DMS153 treated with DMSO at 0.1 percent for 48 hours (cell line): Measurements from ENCODE around the gene SLC47A2.
A peak's percentile ranks its signal among the peaks of the same experiment; 100 is the strongest.
"Not testable (repeated sequence)": the region's sequence is repeated elsewhere in the genome, so short reads cannot be mapped to it uniquely, and the experiment has no call there.

ENCODE experiments used
- DNase-seq: peaks from one replicate; lab custom pipeline; 2025; ENCODE audit not compliant: unreplicated experiment; lab: John Stamatoyannopoulos, UW

Gene SLC47A2

DNA sequence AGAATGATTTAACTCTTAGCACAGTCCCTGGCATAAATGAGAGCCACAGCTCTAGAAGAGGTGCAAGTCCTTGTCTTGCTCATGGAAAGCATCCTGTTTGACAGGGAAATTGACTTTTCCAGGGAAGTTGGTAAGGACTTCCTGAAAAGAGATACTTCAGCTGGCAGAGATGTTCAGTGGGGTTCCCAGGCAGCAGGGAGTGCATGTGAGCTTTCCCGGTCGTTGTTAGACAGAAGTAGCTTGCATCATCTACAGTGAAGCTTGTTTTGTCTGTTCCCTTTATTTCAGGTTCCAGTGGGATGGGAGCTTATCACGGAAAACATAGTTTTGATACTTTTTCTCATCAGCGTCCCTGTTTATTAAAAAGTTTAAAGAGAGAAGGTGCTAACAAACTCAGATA is 45.0 kb downstream of the SLC47A2 start:
- DNase-seq = no peak

DNA sequence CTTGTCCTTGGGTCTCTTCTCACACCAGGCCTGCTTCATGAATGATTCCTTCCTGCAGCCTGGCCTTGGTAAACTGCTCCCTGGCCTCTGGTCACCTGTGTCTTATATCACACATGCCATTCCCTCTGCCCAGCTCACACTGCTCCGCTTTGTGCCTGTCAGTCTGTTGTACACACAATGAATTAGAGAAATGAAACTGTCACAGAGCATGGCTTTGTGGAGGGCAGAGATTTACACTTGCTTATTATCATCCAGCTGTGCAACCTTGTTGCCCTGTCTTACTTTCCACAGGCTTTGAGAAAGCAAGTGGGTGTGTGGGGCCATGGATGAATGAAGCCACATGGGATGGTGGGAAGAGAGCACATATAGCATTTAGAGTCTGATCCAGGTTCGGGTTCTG is 45.5 kb downstream of the SLC47A2 start:
- no peak for DNase-seq

DNA sequence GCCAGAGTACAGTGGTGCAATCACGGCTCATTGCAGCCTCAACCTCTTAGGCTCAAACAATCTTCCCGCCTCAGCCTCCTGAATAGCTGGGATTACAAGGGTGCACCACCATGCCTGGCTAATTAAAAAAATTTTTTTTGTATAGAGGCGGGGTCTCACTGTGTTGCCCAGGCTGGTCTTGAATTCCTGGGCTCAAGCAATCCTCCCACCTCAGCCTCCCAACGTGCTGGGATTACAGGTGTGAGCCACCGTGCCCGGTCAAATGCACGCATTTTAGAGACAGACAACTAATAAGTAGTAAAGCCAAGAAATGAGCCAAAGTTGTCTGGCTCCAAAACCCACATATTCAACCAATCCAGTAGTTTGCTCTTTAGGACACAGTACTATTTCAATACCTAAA is 46.7 kb downstream of the SLC47A2 start:
- DNase-seq = not testable (repeated sequence)

DNA sequence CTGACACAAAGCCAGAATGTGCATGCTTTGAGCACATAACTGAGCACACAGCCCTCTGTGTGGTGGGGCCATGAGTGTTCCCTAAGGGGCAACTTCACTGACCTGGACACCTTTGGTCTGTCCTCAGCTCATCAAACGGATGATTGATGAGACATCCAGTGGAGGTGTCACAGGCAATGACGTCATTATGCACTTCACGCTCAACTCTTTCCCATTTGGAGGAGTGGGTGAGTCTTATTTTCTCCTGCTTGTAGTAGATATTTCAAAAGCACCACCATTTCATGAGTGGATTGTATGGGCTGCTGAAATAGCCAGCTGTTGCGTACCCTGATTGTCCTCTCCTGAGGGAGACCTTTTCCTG is 51.6 kb downstream of the SLC47A2 start:
- DNase-seq = no peak

DNA sequence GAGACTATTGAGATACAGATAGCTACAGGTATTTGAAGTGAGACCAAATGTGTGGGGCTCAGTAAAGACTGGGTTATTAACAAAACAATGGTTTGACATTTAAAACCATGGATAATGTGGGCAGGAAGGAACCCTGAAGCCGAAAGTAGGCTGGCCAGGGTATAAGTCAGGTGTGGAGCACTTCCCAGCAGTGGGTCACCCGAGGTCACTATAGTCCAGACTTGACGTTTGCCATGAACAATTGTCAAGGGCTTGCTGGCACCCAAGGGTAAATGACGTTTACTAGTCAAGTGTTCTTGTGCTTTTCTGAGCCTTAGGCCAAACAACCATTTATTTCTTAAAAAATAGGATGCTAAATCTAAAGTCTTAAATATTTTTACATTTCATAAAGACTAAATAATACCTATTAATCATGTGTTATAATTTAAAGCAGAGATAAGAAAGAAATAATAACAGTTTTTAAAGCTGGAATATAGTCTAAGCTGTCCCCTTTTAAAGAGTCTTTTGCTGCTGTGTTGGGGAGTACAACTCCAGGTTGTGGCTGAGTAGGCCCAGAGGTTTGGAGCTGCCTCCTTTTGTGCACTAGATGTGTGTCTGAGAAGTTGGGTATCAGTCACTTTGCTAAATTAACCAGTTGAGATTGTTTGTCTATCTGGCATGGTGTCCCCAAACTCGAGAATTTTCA is 52.1 kb downstream of the SLC47A2 start:
- DNase-seq = no peak

- no peak for DNase-seq
Measured at GRCh38 chr17:19663097-19663496, 53.3 kb downstream of the SLC47A2 start.

- DNase-seq = no peak
Measured at GRCh38 chr17:19661121-19661520, 55.3 kb downstream of the SLC47A2 start.

GRCh38 chr17:19660219-19660870 is 56.0 kb downstream of the SLC47A2 start:
- no peak for DNase-seq

DNA sequence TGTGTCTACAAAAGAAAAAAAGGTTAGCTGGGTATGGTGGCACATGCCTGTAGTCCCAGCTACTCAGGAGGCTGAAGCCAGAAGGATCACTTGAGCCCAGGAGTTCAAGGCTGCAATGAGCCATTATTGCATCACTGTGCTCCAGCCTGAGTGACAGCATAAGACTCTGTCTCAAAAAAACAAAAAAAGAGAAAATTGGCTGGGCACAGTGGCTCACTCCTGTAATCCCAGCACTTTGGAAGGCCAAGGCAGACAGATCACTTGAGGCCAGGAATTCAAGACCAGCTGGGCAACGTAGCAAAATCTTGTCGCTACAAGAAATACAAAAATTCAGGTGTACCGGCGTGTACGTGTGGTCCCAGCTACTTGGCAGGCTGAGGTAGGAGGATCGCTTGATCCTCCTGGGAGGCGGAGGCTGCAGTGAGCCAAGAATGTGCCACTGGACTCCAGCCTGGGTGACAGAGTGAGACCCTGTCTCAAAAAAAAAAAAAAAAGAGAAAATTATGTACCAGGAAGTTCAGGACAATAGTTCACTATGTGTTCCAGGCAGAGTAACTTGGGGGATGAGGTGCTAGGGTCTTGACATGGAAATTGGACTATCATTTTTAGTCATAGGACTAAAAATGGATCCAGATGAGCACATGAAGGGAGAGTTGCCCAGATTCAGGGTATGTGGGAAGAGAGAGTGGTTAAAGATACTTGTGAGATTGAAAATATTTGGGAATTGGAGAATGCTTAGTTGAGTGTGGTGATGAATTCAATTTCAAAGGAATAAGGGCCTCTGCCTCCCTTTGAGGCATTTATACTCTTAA is 56.8 kb downstream of the SLC47A2 start:
- DNase-seq = no peak

- no peak for DNase-seq
Measured at GRCh38 chr17:19656851-19657581, 59.4 kb downstream of the SLC47A2 start.

DNA sequence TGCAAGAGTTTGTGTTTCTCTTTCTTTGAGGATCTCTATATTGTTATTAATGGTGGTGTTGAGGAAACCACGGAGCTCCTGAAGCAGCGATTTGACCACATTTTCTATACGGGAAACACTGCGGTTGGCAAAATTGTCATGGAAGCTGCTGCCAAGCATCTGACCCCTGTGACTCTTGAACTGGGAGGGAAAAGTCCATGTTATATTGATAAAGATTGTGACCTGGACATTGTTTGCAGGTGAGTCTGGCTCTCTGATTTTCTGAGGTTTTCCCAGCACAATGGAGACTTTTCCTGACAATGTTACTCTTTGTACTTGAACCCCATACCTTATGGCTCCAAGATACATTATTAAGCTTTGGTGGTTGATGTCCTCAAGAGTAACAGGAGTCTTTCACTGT is 60.0 kb downstream of the SLC47A2 start:
- no peak for DNase-seq

DNA sequence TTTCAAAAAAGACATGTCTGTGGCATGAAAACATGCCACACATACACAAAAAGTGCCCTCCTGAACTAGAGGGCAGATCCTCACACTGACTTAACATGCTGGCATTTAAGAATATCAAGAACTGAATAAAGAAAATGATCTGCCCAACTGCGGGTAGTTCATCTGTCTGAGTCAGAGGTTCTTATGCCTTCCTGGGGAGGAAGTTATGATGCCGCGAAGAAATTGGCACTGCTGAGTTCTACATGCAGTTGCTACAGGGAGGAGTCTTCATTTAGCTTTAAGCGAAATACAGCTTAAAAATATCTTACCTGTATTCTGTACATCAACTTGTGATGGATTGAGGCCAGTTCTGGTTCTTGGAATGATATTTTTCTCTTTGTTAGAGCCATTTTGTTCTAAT is 61.5 kb downstream of the SLC47A2 start:
- no peak for DNase-seq

- no peak for DNase-seq
Measured at GRCh38 chr17:19654342-19654886, 62.0 kb downstream of the SLC47A2 start.

DNA sequence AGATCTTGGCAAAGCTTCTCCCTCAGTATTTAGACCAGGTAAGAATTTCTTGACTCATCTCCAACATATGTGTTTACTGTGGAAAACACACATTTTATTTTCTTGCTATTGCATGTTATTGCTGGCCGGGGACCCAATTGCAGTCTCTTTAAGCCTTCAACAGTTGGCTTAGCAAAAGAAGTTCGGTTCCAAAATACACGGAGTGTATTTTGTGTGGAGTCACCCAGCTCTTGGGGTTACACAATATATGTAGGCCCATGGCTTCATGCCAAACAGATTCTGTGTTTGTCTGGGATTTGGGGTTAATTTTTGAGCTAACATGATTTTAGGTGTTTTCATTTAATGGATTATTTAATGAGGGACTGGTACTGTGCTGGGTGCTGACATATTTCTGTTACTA is 63.8 kb downstream of the SLC47A2 start:
- no peak for DNase-seq

- DNase-seq = no peak
Measured at GRCh38 chr17:19651451-19652238, 64.7 kb downstream of the SLC47A2 start.

GRCh38 chr17:19650826-19651225 is 65.6 kb downstream of the SLC47A2 start:
- no peak for DNase-seq

GRCh38 chr17:19649274-19649541 is 67.2 kb downstream of the SLC47A2 start:
- DNase-seq = no peak

DNA sequence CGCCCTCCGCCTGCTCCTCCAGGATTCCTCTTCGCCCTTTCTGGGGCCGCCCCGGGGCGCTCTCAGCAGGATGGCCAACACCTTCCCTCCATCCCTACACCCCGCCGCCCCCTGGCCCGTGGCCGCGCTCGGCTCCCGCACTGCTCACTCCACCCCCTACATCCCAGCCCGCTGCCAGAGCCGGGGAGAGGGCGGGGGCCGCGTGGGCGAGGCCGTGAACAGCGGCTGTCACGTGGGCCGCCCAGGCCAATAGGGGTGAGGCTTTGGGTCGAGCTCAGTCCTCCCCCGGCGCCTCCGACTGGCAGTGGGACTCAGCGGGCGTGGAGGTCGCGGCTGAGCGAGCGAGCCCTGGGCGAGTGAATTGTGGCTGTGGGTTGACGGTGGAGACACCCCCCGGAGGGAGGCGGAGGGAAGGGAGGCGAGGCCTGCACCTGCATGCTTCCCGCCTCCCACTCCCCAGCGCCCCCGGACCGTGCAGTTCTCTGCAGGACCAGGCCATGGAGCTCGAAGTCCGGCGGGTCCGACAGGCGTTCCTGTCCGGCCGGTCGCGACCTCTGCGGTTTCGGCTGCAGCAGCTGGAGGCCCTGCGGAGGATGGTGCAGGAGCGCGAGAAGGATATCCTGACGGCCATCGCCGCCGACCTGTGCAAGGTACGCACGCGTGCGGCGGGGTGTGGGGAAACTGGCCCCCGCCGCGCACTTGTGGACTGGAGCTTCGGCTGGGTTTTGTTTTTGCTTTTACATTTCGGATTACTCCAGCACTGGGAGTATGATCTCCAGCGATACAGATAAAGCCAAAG is 67.7 kb downstream of the SLC47A2 start, which contains the start of gene ALDH3A2:
TSS of gene ALDH3A2 (plus strand) at position 277 of the 799 bp plus-strand sequence. CDS start at position 498, 221 bp downstream.
- DNase-seq = peak; percentile 48

DNA sequence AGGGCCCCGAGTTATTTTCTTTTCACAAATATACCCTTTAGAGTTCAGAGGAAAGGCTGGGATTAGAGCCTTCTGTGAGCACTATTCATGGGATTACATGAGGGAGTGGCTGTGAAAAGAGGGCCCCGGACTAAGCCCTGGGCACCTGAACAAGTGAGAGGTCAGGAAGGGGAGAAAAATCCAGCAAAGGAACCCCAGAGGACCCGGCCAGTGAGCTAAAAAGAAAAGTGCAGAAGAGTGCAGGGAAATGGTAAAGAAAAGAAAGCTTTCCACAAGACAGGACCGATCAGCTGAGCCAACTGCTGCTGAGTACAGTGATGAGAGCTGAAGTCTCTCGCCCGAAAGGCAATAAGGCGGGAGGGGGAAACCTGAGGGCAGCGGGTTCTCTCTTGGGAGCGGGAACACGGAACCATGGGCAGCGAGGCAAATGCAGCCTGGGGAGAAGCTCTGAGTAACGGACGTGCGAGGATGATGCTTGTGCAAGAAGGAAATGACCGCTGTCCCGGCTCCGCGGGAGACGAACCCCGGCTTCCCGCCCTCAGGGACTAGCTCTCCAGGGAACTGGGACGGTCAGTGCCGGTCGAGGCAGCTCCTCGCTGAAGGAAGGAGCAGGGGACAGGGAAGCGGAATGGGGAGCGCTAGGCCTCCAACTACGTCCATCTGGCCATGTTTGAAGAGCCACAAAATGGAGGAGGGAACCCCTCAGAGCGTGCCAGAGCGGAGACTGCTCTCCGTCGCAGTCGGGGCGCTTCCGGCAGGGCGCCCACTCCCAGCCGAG is 68.5 kb downstream of the SLC47A2 start:
- DNase-seq = peak; percentile 20
